HG02610 (cell line): ENCODE measurements around the gene TTC7B.

Experiments
- ATAC-seq: cut with Tn5 transposase; IDR thresholded peaks from one replicate; pipeline ENCODE4 v1.9.1; 2021; ENCODE audit warnings: mild to moderate bottlenecking, moderate library complexity; ENCODE audit not compliant: unreplicated experiment

Gene TTC7B

GRCh38 chr14:90519262-90519920 lies 296.8 kb downstream of the TTC7B start:
- ATAC-seq: no peak

GRCh38 chr14:90518941-90519256 lies 297.3 kb downstream of the TTC7B start:
- no peak for ATAC-seq

- ATAC-seq: no peak
These were observed 297.9 kb downstream of the TTC7B start for GRCh38 chr14:90518069-90518940.

- no peak for ATAC-seq
These were observed 299.0 kb downstream of the TTC7B start for GRCh38 chr14:90517076-90517841.

DNA sequence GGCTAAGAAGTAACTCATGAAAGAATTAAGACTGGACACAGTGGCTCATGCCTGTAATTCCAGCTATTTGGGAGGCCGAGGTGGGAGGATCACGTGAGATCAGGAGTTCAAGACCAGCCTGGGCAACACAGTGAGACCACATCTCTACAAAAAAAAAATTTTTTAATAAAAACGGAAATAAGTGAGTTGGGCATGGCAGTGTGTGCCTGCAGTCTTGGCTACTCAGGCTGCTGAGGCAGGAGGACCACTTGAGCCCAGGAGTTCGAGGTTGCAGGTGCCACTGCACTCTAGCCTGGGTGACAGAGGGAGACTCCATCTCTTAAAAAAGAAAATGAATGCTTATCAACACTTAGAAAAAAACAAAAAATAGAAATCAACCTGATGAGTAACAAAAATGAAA lies 301.7 kb downstream of the TTC7B start:
- ATAC-seq: no peak

GRCh38 chr14:90514015-90514398 lies 302.2 kb downstream of the TTC7B start:
- ATAC-seq: no peak

- no peak for ATAC-seq
These were observed 302.8 kb downstream of the TTC7B start for GRCh38 chr14:90513161-90514014.

DNA sequence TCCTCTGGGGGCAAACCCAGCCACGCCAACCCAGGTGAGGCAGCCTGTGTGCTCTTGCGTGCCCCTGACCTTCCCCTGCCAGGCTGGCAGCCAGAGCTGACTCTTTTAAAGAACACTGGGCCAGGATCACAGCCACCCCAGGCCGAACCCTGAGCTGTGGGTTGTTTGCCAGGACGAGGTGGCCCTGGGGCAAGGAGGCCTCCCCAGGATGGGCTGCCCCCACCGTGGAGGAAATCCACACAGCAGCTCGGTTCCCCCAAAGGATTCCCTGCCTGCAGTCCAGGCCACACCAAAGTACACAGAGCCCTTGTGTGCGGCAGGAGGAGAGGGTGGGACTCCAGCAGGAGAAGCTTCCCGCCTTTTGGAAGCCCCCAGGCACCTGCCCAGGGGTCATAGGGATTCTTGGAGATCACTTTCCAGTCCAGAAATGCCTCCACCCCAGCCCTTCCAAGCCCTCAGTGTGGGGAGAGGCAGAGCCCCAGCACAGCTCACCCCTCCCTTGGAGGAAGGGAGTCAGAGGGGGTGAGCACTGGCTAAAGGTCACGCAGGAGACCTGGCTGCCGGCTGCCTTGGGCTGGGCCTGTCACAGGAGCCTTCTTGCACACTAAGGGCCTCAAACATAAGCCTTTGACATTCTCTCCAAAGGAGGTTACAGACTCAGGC lies 303.8 kb downstream of the TTC7B start:
- ATAC-seq: no peak

DNA sequence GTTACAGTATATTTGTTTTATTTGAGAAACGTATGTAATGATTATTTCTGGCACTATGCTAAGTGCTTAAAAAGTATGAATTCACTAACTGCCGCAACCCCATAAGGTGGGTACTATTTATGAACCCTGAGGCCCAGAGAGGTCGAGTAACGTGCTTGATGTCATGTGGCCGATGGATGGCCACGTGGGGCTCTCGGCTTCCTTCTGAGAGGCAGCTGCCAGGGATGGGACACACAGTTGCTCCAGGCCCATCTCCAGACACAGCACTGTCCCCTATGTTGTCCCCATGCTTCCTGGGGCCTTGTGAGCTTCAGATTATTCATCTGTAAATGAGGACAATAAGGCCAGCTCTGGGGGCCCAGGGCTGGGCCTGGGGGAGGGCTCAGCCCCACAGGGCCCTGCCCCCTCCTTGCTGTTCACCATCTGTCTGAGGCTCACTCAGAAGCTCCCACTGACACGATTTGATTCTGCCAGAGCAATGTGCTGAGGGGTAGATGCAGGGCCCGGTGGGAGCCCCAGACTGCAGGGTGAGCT lies 304.4 kb downstream of the TTC7B start:
- no peak for ATAC-seq

- ATAC-seq: no peak
These were observed 305.0 kb downstream of the TTC7B start for GRCh38 chr14:90511252-90511651.

- no peak for ATAC-seq
These were observed 306.1 kb downstream of the TTC7B start for GRCh38 chr14:90510159-90510558.

DNA sequence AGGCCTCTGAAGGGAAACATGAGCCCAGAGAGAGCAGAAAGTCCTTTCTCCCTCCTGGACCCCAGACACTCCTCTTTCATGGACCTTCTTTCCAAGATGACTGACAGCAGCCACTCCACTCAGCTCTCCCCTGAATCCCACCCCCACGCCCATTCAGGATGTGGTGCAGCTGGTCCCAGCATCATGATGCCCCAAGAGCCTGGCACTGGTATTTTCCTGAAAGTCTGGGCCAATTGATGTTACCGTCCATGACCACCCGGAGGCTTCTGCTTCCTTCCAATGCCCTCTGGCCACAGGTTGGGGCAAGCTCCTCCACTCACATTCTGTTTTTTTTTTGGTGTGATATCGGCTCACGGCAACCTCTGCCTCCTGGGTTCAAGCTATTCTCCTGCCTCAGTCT lies 306.8 kb downstream of the TTC7B start:
- ATAC-seq: no peak

DNA sequence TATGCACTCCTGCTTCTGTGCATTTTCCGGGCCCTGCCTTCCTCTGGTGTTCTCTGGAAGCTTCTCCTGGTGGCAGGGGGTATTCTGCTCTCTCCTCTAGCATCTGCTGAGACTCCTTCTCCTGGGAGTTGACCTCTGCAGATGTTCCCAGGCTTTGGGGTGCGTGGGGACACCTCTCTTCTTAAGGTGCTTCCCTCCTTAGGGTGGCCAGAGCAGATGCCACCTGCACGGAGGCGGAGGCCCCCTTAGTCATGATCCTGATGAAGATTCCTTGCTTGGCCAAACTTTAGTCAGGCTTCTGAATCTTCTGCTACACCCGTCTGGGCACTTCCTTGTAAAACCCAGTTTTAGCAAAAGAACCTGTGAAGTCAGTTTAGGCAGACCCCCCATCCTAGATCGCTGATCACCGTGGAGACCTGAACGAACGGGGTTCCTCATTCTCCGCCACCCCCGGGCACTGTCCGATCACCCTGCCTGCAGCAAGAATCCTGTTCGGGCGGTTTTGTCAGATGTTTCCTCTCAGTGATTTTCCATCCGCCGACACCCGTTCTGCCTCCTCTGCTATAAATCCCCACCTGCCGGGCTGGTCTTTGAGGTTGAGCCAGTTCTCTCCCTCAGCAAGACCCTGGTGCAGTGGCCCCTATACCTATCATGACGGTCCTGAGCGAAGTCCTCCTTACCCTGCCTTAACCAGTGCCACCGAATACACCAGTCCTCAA lies 307.5 kb downstream of the TTC7B start:
- no peak for ATAC-seq

- no peak for ATAC-seq
These were observed 308.2 kb downstream of the TTC7B start for GRCh38 chr14:90508036-90508435.

DNA sequence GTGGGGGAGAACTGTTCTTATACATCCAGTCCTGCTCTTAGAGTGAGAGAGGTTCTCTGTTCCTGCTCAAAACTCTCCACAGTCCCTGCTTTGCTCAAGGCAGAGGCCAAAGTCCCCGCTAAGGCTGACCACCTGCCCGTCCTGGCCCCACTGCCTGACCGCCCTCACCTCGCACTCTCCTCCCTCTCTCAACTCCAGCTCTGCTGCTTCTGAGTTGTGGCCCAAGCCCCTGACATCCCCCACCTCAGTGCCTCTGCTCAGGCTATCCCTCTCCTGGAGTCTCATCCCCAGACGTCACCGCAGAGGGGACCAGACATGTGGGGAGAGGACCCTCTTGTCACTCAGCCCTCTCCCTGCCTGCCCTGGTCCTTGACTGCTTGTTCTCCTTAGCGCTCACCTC lies 308.8 kb downstream of the TTC7B start:
- ATAC-seq: no peak

DNA sequence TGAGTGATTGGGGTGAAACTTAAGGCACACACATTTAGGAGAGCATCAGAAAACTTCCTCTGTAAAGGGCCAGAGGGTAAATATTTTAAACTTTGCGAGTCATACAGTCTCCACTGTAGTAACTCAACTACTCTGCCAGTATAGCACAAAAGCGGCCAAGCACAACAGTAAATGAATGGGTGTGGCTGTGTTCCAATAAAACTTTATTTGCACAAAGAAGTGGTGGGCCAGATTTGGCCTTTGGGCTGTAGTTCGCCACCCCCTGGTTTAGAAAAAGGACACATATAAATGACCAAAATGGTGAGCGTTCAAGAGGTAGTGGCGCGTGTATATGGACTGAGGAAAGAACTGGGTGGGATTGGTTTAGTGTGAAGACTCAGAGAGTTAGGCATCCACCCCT lies 309.5 kb downstream of the TTC7B start:
- ATAC-seq: no peak

GRCh38 chr14:90505531-90505930 lies 310.7 kb downstream of the TTC7B start:
- ATAC-seq: no peak

- ATAC-seq: no peak
These were observed 311.6 kb downstream of the TTC7B start for GRCh38 chr14:90504643-90505042.

DNA sequence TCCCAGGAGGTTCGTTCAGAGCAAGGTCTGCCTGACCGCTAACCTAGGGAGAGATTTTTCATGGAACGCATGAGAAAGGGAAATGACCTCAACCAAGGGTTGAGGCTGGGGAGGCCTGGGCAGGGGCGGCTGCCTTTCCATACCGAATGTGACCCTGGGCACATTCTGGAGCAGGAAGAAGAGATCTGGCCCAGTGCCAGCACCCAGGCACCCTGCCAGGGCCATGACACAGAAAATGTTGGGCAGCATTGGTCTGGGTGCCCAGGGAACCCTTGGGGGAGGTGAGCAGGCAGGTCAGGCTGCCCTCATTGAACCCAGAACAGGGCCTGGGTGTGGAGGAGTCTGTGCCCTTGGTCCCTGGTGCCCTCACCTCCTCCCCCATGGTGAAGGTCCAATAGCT lies 312.6 kb downstream of the TTC7B start:
- no peak for ATAC-seq
